ENCODE measurements around the gene PPP5C.
"Not testable (repeated sequence)": the region's sequence is repeated elsewhere in the genome, so short reads cannot be mapped to it uniquely, and the experiment has no call there.

PPP5C gene

DNA sequence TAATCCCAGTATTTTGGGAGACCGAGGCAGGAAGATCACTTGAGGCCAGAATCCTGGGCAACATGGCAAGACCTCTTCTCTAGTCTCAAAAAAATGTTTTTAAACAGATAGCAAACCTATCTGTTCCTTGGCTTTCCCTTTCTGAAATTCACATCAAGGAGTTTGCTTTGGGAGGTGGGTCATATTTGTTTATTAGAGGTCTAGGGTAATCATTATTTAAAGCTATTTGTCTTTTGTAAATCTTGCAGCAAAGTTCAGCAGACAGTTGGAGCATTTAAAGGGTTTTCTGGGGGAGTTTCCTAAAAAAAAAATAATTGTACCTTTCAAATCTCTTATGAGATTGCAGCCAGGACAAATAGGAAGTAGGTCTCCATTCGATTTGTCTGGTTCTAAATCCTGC lies 17.5 kb downstream of the PPP5C start:
- no peak for DNase-seq (ENCODE audit: low read depth in 2 of 3, low spot score in 1 of 3)

DNA sequence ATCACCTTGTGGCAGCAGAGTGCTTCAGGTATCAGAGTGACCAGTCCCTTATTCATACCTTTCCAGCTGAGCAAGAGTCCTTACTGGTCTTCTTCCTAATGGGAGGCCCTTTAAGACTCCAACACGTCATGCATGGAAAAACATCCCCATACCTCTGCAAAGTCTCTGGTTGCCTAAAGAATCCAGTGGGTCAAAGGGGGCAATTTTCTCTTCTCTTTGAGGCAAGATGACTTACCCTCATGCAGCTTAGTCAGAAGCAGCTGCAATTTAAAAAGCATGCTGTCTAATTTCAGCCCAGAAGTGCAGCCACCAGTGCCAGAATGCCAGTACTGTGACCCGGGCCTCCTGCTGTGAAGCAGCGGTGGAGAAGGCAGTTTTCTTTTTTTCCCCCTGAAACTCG lies 18.7 kb downstream of the PPP5C start:
- DNase-seq (ENCODE audit: low read depth in 2 of 3, low spot score in 1 of 3): no peak

DNA sequence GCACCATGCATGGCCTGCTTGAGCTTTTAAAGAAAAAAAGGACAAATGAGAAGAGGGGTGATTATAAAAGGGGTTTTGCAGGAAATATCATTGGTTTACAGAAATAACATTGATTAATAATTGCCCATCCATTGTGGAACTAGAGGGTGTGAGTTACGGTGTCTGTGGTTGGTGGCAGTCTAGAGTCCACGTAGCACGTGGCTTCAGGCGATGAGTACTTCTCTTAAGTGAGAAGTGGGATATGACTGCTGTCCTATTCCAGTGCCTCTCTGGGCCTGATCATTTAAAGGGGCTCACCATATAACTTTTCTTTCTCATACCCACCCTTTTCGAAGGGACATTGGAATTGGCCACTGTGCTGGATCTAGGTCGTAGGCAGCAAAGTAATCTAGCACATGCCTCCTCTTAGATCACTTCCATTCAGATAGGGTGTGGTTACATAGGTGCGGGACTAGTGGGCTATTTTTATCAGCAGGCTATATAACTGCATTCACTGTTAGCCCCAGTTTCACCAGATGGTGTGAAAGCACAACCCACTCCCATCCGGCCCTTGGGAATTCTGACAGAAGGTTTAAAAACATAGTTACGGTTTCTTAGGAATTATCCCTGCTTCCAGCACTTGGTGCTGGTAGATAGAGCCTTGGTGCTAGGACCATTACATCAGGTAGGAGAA lies 19.9 kb downstream of the PPP5C start:
- DNase-seq (ENCODE audit: low read depth in 2 of 3, low spot score in 1 of 3): no peak

DNA sequence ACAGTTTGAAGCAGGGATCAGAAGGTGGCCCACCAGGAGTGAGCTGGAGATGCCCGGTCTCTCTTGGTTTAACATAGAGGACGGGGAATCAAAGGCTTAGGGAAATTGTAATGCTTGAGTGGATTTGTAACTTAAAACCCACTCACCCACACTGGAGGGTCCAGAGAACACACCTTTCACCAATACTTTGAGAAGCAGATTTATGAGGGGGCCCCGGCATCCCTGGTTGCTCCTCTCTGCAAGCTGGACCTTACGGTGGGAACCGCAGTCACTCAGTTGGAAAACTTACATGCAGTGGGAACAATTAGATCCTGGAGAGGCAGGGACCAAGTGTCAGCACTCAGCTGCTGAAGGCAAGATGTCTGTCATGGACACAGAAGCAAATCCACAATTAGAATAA lies 20.5 kb downstream of the PPP5C start:
- no peak for DNase-seq (ENCODE audit: low read depth in 2 of 3, low spot score in 1 of 3)

DNA sequence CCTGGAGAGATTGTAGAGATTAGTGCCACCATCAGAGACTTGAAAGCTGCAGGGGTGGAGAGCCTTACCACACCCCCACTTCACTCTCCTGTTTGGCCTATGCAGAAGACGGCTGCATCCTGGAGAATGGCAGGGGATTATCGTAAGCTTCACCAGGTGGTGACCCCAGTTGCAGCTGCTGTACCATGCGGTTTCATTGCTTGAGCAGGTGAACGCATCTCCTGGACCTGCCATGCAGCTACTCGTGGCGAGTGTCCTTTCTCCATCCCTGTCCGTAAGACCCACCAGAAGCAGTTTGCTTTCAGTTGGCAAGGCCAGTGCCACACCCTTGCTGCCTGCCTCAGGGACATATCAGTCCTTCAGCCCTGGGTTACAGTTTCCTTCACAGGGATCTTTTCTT lies 21.2 kb downstream of the PPP5C start:
- no peak for DNase-seq (ENCODE audit: low read depth in 2 of 3, low spot score in 1 of 3)

DNA sequence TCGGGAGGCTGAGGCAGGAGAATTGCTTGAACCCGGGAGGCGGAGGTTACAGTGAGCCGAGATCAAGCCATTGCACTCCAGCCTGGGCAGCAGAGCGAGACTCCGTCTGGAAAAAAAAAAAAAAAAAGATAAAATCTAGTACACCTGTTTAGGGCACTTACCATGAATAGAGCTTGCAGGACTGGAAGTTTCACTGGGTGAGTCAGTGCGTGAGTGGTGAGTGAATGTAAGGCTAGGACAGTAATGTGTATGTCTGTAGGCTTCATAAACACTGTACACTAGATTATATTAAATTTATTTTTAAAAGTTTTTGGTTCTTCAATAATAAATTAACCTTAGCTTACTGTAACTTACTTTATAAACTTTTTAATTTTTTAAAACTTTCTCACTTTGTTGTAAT lies 22.9 kb downstream of the PPP5C start:
- no peak for DNase-seq (ENCODE audit: low read depth in 2 of 3, low spot score in 1 of 3)

DNA sequence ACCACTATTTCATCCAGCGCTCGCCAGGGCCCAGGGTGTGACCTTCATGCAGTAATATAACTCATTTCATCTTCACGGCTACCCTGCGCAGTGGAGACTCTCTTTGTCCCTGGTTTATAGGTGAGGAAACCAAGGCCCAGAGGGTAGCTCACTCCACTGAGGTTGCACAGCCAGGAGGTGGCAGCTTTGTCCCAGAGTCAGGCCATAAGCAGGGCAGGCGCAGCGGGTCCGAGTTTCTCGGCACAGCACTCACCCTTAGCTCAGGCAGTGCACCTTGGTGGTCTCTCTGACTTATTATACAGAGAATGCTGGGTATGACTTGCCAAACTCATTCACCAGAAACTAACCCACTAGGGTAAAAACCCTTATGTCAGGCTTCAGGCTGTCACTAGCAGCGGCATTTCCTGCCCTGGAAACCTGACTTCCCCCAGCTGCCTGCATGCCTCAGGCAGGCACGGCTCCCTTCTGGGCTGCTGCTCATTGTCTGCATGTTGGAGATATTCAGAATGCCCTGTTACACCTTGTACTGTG lies 24.5 kb downstream of the PPP5C start:
- DNase-seq (ENCODE audit: low read depth in 2 of 3, low spot score in 1 of 3): no peak

DNA sequence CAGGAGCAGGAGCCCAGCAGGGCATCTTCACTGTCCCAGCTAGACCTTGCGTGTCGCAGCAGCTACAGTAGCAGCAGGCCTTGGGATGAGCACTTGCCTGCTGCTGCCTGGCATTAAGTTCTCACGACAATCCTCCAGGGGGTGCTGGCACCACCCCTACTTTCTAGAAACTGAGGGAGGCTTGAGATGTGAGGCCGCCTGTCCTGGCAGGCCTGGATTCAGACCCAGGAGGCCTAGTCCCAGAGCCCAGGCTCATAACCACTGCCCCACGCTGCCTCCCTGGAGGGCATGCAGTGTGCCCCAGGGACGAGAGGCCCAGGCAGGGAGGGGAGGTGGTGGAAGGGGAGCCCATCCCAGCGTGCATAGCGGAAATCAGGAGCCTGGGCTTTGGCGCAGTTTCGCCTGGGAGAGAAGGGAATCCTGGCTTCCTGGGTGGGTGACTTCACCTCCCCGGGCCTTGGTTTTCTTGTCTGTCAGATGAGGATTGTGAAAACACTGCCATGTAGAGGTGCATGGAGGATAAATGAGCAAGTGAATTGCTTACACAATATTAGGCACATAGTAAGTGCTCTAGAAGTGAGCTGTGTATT lies 26.1 kb downstream of the PPP5C start:
- DNase-seq (ENCODE audit: low read depth in 2 of 3, low spot score in 1 of 3): no peak

DNA sequence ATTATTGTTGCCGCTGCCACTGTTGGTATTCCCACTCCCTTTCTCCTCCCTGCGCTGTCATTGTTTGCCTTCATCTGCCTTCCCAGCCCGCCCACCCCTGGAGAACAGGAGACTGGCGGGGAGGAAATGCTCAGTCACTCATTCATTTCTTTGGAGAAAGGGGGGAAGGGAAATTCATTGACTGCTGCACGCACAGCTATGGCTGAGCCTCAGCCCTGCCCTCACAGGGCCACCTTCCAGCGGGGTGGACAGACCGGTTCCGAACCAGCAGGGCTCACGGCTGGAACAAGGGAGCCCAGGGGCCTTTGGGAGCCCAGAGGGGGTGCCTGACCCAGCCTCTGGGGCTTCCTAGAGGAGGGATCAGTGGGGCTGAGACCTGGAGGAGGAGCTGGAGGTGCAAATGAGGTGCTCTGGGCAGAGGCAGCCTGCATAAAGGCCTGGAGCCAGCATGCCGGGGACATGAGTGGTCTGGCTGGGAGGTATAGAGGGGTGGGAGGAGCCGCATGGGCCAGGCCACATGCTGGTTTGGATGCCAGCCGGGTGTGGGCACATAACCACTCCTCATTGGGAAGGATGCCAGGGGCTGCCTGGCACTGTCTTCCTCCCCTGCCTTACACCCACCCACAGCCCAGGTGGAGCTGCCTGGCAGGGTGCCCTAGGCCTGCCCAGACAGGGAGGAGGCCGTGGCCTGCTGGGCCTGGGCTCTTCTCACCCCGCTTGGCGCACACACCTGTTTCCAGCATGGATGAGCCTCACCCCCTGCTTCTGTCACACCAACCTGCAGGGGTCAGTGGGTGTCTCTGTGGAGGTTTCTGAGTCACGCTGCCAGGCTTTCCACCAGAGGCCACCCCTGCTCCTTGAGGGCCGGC lies 26.8 kb downstream of the PPP5C start:
- DNase-seq (ENCODE audit: low read depth in 2 of 3, low spot score in 1 of 3): no peak

DNA sequence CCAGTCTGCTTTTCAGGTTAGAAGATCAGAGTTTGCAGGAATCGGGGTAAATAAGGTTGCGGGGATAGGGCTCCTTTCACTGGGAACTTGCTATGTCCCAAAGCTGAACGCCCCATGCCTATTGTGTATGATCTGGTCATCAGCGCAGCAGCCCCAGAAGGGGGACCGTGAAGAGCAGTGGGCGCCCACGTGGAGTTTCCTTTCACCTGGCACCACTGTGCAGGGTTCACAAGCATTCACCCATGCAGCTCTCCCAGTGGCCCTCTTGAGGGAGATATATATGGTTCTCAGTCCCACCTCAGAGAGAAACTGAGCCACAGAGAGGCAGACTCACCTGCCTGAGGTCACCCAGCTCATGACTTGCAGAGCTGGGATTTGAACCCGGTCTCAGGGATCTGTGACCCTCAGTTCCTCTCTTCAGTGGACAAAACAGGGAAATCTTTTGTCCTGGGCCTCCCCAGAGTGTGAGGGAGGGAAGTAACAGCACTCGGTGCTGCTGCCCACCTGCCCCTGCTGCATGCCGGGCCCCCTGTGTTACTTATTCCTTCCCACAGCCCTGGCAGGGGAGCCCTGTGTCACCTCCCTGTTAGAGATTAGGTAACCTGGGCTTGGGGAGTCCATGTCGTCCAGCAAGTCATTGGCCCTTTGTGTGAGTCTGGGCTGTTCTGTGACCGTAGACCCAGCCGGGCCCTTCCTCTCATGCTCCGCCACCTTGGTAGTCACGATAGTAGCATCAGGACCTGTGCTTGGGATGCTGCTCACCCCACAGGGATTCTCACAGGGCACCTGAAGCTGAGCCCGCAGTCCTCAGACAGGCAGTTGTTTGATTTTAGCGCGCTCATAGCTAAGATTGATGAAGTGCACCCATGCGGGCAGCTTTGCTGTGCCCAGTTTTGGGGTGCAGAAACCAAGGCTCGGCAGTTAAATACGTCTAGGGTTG lies 27.9 kb downstream of the PPP5C start:
- no peak for DNase-seq (ENCODE audit: low read depth in 2 of 3, low spot score in 1 of 3)

DNA sequence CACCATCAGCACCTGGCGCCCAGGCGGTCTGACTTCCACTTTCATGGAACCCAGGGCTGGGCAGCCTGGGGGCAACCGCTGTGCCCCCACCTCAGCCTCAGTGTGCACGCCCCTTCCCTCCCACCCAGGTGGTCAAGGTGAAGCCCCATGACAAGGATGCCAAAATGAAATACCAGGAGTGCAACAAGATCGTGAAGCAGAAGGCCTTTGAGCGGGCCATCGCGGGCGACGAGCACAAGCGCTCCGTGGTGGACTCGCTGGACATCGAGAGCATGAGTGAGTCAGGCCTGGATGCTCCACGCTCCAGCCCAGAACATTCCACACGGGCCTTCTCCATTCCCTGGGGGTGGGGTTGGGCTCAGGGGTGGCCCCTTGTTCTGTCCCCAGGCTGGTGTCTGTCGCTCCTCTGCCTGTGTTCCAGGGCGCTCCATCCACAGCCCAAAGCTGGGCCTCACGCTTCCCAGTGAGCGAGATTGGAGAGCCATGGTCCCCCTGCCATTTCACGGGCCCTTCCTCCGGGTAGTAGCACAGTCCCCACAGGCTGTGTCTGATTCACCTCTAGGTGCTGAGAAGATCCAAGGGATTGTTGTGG lies 28.7 kb downstream of the PPP5C start:
- not testable (repeated sequence) for DNase-seq (ENCODE audit: low read depth in 2 of 3, low spot score in 1 of 3)

DNA sequence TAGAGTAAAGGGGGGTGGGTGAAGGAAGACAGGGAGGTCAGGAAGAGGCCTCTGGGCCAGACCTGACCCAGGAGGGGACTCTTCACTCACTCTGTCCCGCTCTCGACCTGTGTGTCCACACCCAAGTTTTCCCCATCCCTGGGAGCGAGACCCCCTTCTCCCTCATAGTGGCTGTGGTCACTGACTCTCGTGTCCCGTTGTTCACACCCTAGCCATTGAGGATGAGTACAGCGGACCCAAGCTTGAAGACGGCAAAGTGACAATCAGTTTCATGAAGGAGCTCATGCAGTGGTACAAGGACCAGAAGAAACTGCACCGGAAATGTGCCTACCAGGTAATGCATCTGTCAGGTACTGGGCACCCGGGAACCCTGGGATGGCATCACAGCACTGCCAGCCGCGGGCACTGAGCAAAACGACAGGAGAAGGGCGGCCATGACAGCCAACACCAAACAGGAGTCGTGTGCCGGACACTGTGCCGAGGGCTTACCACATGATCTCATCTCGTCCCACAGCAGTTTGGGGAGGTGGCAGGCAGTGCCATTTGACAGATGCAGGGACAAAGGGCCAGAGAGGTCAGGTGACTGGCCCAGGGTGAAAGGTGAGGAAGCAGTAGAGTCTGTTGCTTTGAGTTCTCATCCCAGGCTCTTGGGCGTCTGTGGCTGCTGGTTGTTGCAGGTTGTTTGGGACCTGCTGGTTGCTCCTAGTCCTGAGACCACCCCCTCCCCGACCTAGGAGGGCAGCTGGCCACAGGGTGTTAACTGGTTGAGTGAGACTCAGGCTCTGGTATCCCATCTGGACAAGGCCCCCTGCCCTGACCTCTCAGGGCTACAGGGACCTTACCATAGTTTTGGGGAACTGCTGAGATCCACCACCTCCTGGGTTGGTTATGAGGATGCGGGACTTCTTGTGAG lies 29.6 kb downstream of the PPP5C start:
- DNase-seq (ENCODE audit: low read depth in 2 of 3, low spot score in 1 of 3): no peak

DNA sequence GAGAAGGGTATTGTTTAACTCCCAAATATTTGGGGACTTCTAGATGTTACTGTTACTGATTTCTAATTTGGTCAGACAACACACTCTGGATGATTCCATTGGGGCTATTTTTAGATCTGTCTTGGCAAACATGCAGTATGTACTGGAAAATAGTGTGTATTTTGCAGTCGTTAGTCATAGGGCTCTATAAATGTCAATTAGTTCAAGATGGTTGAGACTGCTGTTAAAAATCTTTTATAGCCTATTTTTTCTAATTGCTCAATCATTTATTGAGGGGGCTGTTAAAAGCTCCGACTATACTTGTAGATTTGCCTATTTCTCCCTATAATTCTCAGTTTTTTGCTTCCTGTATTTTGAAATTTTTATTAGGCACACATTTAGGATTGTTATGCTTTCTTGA lies 31.4 kb downstream of the PPP5C start:
- DNase-seq (ENCODE audit: low read depth in 2 of 3, low spot score in 1 of 3): no peak

DNA sequence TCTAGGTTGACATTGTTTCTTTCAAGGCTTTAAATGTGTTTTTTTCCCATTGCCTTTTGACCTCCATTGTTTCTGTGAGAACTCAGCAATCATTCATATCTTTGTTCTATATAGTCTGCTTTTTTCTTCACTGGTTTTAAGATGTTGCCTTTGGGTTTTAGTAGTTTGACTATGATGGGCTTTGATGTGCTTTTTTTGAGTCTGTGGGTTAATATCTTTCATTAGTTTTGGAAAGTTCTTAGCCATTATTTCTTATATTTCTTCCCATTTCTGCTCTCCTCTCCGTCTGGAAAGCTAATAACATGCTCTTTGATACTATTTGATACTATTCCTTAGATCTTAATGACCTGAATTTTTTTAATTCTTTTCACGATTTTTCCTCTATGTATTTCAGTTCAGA lies 33.8 kb downstream of the PPP5C start:
- DNase-seq (ENCODE audit: low read depth in 2 of 3, low spot score in 1 of 3): no peak

DNA sequence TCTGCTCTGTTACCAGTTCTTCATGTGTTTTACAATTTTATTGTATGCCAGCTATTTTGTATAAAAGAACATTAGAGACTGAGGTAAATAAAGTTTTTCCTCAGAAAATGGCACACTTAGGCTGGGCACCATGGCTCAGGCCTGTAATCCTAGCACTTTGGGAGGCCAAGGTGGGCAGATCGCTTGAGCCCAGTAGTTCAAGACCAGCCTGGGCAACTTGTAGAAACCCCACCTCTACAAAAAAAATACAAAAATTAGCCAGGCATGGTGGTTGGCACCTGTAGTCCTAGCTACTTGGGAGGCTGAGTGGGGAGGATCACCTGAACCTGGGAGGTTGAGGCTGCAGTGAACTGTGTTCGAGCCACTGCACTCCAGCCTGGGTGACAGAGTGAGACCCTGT lies 34.5 kb downstream of the PPP5C start:
- no peak for DNase-seq (ENCODE audit: low read depth in 2 of 3, low spot score in 1 of 3)

DNA sequence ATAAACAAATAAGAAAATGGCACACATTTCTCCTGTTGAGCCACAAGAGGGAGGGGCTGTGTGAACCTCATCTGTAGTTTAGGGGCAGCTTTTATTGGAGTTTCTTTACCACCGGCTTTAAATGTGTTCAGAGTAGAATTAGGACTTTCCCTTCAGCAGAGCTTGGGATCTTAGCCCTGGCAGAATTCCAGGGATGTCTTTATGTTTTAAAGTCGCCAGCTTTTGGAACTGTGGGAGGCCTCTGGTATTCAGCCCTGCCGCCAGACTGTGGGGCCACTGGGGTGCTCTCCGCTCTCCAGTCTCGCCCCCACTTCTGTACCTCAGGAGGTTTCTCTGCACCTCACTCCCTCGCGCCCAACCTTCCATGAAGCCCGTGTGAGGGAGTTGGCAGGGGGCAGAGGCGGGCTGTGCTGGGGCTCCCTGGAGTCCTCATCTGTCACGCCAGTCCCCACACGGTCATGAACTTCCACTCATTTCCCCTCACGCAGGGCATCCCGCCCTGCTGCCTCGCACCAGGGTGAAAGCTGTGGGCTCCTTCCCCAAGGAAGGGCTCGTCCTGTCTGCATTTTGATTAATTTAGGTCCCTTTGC lies 35.0 kb downstream of the PPP5C start:
- DNase-seq (ENCODE audit: low read depth in 2 of 3, low spot score in 1 of 3): no peak

DNA sequence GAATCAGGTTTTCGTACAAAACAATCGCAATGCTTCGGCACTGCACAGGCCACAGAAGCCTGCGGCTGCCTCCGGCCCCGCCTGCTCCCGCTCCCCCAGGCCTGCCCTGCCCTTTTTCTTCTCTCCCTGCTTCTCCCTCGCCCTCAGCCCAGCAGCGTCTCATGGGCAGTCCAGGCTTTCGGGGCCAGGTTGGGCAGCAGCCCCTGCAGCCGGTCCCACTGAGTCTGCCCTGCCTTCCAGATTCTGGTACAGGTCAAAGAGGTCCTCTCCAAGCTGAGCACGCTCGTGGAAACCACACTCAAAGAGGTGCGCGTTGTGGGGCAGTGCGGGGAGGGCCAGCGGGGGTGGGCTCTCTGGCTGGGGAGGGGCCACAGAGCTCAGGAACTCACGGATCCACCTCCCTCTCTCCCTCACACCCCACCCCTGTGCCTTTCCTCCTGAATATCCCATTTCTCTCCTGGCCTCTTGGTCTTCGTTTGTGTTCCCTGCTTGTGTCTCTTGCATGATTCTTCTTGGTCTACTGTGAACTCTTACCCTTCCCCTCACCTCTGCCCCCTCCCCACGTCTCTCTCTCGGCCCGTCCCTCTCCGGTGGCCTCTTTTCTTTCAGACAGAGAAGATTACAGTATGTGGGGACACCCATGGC lies 36.4 kb downstream of the PPP5C start:
- DNase-seq (ENCODE audit: low read depth in 2 of 3, low spot score in 1 of 3): no peak

DNA sequence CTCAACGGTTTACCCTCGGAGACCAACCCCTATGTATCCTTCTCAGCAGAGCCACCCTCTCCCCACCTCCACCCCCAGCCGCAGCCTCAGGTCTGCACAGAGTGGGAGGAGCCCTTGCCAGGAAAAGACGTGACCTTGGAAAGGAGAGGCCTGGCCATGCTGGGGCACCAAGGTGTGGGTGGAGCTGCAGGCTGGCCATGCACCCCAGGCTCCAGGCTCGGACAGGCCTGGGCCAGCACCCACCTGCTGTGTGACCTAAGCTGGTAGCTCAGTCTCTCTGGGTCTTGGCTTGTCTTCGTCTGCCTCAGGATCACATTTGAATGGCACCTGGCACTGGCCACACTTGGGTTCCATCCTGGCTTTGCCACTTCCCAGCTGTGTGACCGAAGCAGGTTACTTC lies 37.0 kb downstream of the PPP5C start:
- DNase-seq (ENCODE audit: low read depth in 2 of 3, low spot score in 1 of 3): no peak

DNA sequence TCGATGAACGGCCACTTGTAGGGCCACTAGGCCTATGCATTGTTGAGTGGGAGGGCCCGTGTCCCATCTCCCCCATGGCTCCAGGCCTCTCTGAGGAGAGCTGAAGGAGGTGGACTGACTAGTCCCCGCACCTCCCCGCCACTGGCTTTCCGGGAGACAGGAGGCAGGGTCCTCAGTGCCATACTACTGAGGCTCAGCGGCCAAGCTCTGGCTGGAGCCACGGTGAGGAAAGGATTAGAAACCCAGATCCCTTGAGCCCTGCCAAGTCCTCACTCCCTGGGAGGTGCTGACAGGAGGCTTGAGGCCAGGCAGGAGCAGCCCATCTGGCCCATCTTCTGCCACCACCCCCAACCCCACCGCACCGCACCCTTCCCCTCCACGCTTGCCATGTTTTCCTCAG lies 37.5 kb downstream of the PPP5C start:
- no peak for DNase-seq (ENCODE audit: low read depth in 2 of 3, low spot score in 1 of 3)
